SJCRH30 (cell line): ENCODE measurements around the gene ZNF341. TPM values are rescaled to one million over a fixed set of nuclear protein-coding genes. Genes with fewer than 3 reads are reported as not detected.
"Not testable (repeated sequence)": the region's sequence is repeated elsewhere in the genome, so short reads cannot be mapped to it uniquely, and the experiment has no call there.

Source experiments
- DNase-seq, 2 experiments: peaks; one replicate each; pipeline ENCODE4 v3.0.0-alpha.2; 2015 to 2020
- H3K27ac ChIP-seq: fragments of 250-450 bp; sonication (Bioruptor Pico); 2 replicates; pipeline ENCODE4 v1.5.1; 2020; ENCODE audit warnings: mild to moderate bottlenecking, moderate library complexity
- H3K27me3 ChIP-seq: fragments of 250-450 bp; sonication (Bioruptor Pico); 2 replicates; pipeline ENCODE4 v1.5.1; 2020; ENCODE audit warnings: mild to moderate bottlenecking, moderate library complexity
- H3K36me3 ChIP-seq: fragments of 250-450 bp; sonication (Bioruptor Pico); 2 replicates; pipeline ENCODE4 v1.5.1; 2020; ENCODE audit warnings: mild to moderate bottlenecking, moderate library complexity
- H3K4me1 ChIP-seq: fragments of 250-450 bp; sonication (Bioruptor Pico); 2 replicates; pipeline ENCODE4 v1.5.1; 2020; ENCODE audit warnings: mild to moderate bottlenecking, moderate library complexity
- H3K4me3 ChIP-seq: fragments of 250-450 bp; sonication (Bioruptor Pico); 2 replicates; pipeline ENCODE4 v1.5.1; 2020; ENCODE audit warnings: mild to moderate bottlenecking, moderate library complexity
- H3K9me3 ChIP-seq: fragments of 250-450 bp; sonication (Bioruptor Pico); replicated peaks from 2 replicates; pipeline ENCODE4 v1.5.1; 2020; ENCODE audit warnings: mild to moderate bottlenecking, moderate library complexity
- total RNA-seq: library from RNA; depleted of rRNA; stranded (reverse); fragments of >200 nt; shearing (Covaris generic); gene quantifications from 2 replicates; pipeline ENCODE4 v1.2.3, GENCODE V29; 2014

ZNF341 gene
- total RNA-seq, 1 experiment from 2014 or later = 1.8 TPM

DNA sequence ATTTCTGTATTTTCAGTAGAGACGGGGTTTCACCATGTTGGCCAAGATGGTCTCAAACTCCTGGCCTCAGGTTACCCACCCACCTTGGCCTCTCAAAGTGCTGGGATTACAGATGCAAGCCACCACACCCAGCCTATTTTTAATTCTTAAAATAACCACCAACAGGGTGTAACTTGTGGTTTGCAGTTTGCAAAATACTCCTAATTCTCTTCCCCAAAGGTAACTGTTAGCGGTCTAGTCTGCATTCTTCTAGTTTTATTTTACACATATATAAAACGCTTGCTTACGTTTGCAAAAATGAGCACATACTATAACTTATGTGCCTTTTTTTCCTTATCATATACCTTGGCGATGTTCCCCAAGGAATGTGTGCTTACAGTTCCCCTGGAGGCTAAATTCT is 53.7 kb downstream of the ZNF341 start:
- Histone ChIP-seq H3K27ac (no peak overlapping the region), H3K4me1 (peaks cover 6% of the 10 kb centered on the region; the same call in 1 of the 2 replicates), H3K4me3 (no peak overlapping the region), H3K27me3 (no peaks in the 10 kb centered on the region), H3K36me3 (no peaks in the 10 kb centered on the region), H3K9me3 (no peaks in the 10 kb centered on the region)
- DNase-seq = no peak

DNA sequence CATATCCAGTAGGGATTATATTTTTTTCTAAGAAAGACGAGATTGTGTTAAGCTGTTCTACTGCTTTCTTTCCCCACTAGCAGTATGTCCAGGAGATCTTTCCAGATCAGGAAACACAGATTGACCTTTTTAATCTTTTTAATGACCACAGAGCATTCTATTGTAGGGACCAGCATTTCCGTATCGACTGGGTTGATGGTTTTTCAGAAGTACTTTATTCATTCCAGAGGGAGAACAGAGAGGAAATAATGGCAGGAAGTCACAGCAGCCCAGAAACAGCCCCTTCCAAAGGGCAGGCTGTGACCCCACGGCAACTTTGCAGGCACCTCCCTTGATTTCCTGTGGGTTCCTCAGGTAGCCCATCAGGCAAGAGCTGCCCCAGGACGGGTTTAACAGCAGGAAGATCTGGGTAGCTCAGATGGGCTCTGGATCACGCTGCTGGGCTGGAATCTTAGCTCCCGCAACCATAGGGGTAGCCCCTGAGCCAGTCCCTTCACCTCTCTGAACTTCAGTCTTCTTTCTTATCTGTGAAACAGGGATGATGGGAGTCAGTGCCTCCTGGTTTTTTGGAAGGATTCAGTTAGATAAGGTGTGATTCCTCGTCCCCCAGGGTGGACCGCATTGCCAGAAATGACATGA is 55.6 kb downstream of the ZNF341 start:
- H3K27me3 ChIP-seq = no peaks in the 10 kb centered on the region
- H3K9me3 ChIP-seq = no peaks in the 10 kb centered on the region
- no peaks in the 10 kb centered on the region for H3K36me3 ChIP-seq
- peaks cover 6% of the 10 kb centered on the region; the same call in 1 of the 2 replicates for H3K4me1 ChIP-seq
- H3K27ac ChIP-seq = no peak overlapping the region
- no peak for DNase-seq
- no peak overlapping the region for H3K4me3 ChIP-seq

DNA sequence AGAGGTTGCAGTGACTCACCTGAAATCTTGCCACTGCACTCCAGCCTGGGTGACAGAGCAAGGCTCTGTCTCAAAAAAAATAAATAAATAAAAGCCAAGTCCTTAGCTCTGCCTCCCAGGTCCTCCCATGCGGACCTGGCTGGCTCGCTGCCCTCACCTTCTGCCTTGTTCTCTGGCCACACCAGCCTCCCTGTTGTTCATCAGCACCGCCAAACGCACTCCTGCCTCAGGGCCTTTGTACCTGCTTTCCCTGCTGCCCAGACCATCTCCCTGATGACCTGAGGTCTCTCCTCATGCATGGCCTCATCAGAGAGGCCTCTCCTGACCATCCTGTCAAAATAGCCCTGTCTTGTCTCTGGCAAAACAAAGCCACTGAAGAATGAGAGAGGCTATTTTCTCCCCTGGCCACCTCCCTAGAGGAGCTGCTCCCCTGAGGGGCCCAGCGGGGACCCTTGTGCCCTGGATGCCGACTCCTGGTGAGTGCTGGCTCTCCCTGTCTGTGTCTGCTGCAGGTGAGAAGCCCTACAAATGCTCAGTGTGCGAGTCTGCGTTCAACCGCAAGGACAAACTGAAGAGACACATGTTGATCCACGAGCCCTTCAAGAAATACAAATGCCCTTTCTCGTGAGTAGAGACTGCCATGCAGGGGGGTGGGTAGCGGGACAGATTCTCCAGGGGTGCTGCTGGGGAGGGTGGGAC is 56.7 kb downstream of the ZNF341 start:
- H3K4me1 ChIP-seq = peaks cover 6% of the 10 kb centered on the region; the same call in 1 of the 2 replicates
- no peak for DNase-seq
- no peak overlapping the region for H3K27ac ChIP-seq
- no peaks in the 10 kb centered on the region for H3K9me3 ChIP-seq
- H3K27me3 ChIP-seq = no peaks in the 10 kb centered on the region
- H3K36me3 ChIP-seq = no peaks in the 10 kb centered on the region
- no peak overlapping the region for H3K4me3 ChIP-seq

DNA sequence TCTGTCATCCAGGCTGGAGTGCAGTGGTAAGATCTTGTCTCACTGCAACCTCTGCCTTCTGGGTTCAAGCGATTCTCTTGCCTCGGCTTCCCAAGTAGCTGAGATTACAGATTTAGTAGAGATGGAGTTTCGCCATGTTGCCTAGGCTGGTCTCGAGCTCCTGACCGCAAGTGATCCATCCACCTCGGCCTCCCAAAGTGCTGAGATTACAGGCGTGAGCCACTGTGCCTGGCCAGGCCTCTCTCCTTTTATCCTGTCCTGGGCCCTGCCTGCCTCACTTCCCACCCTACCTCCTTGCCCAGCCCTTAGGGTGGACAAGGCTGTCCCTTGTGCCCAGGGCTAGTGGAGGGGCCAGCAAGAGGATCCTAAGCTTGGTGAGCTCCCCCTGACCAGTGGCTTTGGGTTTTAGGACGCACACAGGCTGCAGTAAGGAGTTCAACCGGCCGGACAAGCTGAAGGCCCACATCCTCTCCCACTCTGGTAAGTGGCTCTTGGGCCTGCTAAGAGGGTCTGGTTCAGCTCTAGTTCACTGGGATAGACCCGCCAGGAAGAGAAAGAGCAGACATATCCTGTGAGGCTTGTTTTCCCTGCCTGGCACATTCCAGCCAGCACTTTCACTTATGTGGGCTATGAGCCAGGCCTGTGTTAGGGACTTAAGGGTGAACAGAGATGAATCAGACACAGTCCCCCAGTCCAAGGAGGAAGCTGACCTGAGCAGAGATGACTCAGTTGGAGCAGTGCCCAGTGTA is 57.5 kb downstream of the ZNF341 start:
- H3K4me1 ChIP-seq = peaks cover 6% of the 10 kb centered on the region; the same call in 1 of the 2 replicates
- H3K9me3 ChIP-seq = no peaks in the 10 kb centered on the region
- H3K4me3 ChIP-seq = no peak overlapping the region
- no peaks in the 10 kb centered on the region for H3K36me3 ChIP-seq
- peak; percentile 51 to 57 for DNase-seq
- H3K27me3 ChIP-seq = no peaks in the 10 kb centered on the region
- no peak overlapping the region for H3K27ac ChIP-seq

DNA sequence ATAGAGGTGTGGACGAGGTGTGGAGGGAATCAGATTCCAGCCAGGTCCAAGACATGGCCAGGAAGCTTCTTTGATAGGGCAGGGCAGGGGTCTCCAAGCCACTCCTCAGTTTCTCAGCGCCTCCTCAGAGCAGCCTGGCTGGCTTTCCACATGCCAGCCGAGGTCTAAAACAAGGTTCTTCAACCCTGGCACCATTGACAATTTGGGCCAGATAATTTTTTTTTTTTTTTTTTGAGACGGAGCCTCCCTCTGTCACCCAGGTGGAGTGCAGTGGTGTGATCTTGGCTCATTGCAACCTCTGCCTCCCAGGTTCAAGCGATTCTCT is 58.0 kb downstream of the ZNF341 start:
- Histone ChIP-seq H3K4me3 (no peak overlapping the region), H3K36me3 (no peaks in the 10 kb centered on the region), H3K27ac (no peak overlapping the region), H3K4me1 (peaks cover 6% of the 10 kb centered on the region; the same call in 1 of the 2 replicates), H3K27me3 (no peaks in the 10 kb centered on the region), H3K9me3 (no peaks in the 10 kb centered on the region)
- no peak for DNase-seq

DNA sequence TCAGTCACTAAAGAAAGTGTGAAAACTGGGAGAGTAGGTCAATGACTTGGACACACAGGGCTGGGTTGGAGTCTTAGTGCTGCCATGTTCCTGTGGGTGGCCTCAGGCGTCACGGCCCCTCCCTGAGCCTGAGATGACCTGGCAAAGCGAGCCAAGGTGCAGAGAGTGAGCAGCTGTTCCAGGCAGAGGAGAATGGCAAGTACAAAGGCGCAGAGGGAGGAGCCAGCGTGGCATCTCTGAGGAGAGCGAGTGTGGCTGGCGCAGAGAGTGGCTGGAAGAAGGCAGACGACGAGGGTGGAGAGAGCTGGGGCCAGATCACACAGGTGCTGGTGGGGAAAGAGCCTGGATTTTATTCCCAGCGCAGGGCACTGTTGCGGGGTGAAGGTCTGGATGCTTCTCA is 58.8 kb downstream of the ZNF341 start:
- Histone ChIP-seq H3K9me3 (no peaks in the 10 kb centered on the region), H3K4me3 (no peak overlapping the region), H3K36me3 (no peaks in the 10 kb centered on the region), H3K4me1 (peaks cover 6% of the 10 kb centered on the region; the same call in 1 of the 2 replicates), H3K27me3 (no peaks in the 10 kb centered on the region), H3K27ac (no peak overlapping the region)
- peak; percentile 31 to 42 for DNase-seq

DNA sequence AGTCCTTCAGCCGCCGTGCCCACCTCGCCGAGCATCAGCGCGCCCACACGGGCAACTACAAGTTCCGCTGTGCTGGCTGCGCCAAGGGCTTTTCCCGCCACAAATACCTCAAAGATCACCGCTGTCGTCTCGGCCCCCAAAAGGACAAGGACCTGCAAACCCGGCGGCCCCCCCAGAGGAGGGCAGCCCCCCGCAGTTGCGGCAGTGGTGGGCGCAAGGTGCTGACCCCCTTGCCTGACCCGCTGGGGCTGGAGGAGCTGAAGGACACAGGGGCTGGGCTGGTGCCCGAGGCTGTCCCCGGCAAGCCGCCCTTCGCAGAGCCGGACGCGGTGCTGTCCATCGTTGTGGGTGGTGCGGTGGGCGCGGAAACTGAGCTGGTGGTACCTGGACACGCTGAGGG is 59.2 kb downstream of the ZNF341 start:
- no peaks in the 10 kb centered on the region for H3K27me3 ChIP-seq
- H3K36me3 ChIP-seq = no peaks in the 10 kb centered on the region
- H3K4me1 ChIP-seq = peaks cover 6% of the 10 kb centered on the region; the same call in 1 of the 2 replicates
- DNase-seq = no peak
- H3K9me3 ChIP-seq = no peaks in the 10 kb centered on the region
- H3K27ac ChIP-seq = no peak overlapping the region
- H3K4me3 ChIP-seq = no peak overlapping the region

DNA sequence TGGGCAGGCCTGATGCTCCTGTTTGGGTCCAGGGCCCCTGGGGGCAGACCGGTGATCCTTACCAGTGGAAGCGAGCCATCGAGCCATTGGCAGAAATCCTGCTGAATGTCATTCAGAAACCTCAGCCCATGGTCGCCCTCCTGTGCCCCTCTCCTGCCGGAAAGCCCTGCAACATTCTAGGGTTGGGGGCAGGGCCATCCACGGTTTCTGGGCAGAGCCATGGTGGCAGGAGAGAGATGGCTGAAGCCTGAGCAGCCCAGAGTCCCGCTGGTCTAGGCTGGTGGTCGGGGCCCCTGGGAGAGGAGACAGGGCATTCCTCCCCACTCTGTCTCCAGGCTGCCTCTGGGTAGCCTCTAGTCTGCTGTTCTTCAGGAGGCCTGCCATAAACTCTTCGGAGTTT is 59.7 kb downstream of the ZNF341 start:
- no peak for DNase-seq
- H3K4me3 ChIP-seq = no peak overlapping the region
- no peaks in the 10 kb centered on the region for H3K36me3 ChIP-seq
- H3K27ac ChIP-seq = no peak overlapping the region
- no peaks in the 10 kb centered on the region for H3K9me3 ChIP-seq
- H3K27me3 ChIP-seq = no peaks in the 10 kb centered on the region
- peaks cover 6% of the 10 kb centered on the region; the same call in 1 of the 2 replicates for H3K4me1 ChIP-seq

DNA sequence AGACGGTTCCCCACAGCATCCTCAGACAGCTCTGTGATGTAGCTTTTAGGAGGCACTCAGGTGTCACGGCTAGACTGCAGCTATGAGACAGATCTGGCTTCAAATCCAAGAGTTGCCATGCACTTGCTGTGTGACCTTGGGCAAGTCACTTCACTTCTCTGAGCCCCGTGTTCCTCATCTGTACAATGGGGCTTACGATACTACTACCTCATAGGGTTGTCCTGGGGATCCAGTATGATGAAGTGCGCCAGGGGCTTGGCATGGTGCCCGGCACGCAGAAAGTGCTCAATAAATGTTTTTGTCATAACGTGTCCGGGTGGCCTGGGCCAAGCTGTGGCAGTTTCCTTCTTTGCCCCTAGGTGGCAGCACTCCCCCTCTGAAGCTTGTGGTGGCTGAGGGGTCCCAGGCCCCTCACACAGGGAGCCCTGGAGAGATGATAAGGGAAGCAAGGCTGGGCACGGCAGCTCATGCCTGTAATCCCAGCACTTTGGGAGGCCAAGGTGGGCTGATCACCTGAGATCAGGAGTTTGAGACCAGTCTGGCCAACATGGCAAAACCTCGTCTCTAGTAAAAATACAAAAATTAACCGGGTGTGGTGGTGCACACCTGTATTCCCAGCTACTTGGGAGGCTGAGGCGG is 60.3 kb downstream of the ZNF341 start:
- H3K4me3 ChIP-seq = no peak overlapping the region

DNA sequence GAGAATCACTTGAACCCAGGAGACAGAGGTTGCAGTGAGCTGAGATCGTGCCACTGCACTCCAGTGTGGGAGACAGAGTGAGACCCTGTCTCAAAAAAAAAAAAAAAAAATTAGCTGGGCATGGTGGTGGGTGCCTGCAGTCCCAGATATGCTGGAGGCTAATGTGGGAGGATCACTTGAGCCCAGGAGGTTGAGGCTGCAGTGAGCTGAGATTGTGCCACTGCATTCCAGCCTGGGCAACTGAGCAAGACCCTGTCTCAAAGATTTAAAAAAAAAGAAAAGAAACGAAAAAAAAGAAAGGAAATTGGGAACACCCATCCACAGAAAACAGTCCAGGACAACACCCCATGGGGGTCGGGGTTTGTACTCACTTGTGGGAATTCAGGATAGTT is 60.8 kb downstream of the ZNF341 start:
- H3K27me3 ChIP-seq, H3K4me3 ChIP-seq, H3K36me3 ChIP-seq, H3K9me3 ChIP-seq, DNase-seq, H3K27ac ChIP-seq, H3K4me1 ChIP-seq: not testable (repeated sequence)

More for the DNA sequence above, 60.3 kb downstream of the ZNF341 start:
- no peaks in the 10 kb centered on the region for H3K27me3 ChIP-seq
- peak; percentile 56 to 73 for DNase-seq
- H3K36me3 ChIP-seq = no peaks in the 10 kb centered on the region
- no peaks in the 10 kb centered on the region for H3K9me3 ChIP-seq
- H3K4me1 ChIP-seq = peaks cover 6% of the 10 kb centered on the region; the same call in 1 of the 2 replicates
- H3K27ac ChIP-seq = no peak overlapping the region

DNA sequence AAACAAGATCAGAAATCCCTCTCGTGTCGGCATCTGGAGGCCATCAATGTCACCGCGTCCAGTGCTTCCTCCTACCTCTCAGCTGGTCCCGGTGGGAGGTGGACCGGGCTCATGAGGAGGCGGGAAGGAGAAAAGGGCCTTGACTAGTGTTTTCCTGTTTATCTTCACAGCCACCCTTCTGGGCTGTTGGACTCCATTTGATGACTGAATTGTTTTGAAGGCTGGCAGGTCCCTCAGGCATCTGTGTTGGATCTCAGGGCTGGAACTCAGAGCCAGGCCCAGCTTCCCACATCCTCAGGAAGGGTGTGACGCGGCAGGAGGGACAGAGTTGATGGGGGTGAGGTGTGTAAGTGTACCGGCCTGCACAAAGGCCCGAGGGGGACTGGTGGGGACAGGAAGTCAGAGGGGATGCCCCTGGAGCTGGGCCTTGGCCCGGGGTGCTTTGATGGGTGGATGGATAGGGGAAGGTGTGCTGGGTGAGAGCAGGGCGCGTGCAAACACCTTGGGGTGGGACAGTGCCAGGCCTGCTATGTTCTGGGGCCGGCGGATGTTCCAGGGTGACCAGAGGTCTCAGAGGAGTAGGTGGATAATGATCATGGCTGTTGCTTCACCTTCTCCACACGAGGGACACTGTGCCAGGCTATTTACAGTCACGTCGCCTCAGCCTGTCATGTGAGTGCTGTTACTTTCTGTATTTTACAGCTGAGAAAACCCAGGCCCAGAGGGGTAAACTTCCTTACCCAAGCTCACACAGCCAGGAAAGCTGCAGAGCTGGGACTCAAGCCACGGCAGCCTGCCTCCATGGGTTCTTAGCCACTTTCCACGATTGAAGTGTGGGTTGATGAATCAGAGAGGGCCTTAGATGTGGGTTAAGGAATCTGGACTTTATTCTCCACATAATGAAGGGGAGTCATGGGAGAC is 61.5 kb downstream of the ZNF341 start:
- no peaks in the 10 kb centered on the region for H3K36me3 ChIP-seq
- H3K27ac ChIP-seq = no peak overlapping the region
- H3K9me3 ChIP-seq = no peaks in the 10 kb centered on the region
- DNase-seq = no peak
- peaks cover 6% of the 10 kb centered on the region; the same call in 1 of the 2 replicates for H3K4me1 ChIP-seq
- no peaks in the 10 kb centered on the region for H3K27me3 ChIP-seq
- H3K4me3 ChIP-seq = no peak overlapping the region

DNA sequence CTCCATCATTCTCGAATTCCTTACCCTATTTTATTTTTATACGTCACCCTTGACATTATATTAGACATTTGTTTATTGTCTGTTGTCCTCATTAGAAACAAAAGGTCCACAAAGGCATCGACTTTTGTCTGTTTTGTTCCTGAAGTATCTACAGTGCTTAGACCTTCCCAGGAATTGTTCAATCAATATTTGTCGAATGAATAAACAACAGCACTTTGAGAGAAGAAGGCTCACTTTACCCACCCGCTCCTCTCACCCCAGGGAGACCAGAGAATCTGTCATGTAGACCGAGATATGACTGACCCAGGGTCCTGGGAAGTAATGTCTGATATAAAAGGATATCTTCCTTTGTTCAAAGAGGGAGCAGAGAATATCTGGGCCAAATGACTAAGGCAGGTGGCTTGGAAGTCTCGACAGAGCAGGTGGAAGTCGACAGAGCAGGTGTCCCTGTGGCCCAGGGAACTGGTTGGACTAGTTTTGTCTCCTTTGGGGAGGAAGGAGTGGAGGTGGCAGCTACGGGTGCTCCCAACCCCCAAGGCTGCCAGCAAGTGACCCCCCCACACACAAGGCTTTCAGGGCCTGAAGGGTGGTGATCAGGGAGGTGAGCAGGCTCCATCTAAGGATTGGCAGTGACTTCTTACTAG is 64.6 kb downstream of the ZNF341 start:
- Histone ChIP-seq H3K27ac (no peak overlapping the region), H3K9me3 (no peaks in the 10 kb centered on the region)
- no peak for DNase-seq

DNA sequence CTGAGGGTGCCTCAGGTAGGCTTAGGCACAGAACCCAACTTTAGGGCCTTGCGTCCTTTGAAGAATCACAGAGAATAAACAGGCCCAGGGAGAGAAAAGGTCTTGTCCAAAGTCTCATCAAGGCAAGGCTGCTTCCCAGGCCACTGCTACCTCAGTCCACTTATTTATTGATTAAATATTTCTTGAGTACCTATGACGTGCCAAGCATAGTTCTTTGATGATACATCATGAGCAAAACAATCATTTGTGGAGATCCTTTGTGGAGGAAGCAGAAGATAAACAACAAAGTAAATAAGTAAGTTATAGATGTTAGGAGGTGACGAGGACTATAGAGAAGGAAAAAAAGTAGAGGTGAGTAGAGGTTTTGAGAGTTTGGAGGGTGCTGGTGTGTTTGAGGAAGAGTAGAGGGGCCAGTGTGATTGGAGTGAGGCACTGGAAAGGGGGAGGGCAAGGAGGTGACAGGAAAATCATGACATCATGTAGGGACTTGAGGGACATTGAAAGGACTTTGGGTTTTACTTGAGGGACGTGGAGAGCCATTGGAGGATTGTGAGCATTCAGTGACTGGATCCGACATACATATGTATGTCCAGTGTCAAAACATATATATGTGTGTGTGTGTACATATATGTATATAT is 65.2 kb downstream of the ZNF341 start:
- no peak overlapping the region for H3K27ac ChIP-seq
- DNase-seq = no peak
- no peaks in the 10 kb centered on the region for H3K9me3 ChIP-seq
- no peaks in the 10 kb centered on the region for H3K4me1 ChIP-seq
- H3K36me3 ChIP-seq = no peaks in the 10 kb centered on the region
- no peaks in the 10 kb centered on the region for H3K27me3 ChIP-seq
- H3K4me3 ChIP-seq = no peak overlapping the region

More for the DNA sequence above, 64.6 kb downstream of the ZNF341 start:
- Histone ChIP-seq H3K27me3 (no peaks in the 10 kb centered on the region), H3K4me1 (no peaks in the 10 kb centered on the region), H3K36me3 (no peaks in the 10 kb centered on the region), H3K4me3 (no peak overlapping the region)
